ENCODE measurements around the gene WRAP73.

WRAP73 gene

GRCh38 chr1:3645247-3645646 is 4.7 kb downstream of the WRAP73 start:
- H3F3A ChIP-seq (ENCODE audit: insufficient read depth, low read length), result no peaks in the 10 kb centered on the region
- no peak overlapping the region for H2AFZ ChIP-seq (ENCODE audit: low read length)
- H3K4me1 ChIP-seq (ENCODE audit: insufficient read depth, low read length, severe bottlenecking), result peaks cover 14% of the 10 kb centered on the region
- no peaks in the 10 kb centered on the region for H3K79me2 ChIP-seq (ENCODE audit: insufficient read depth, low read length)
- no peak overlapping the region for H3K4me2 ChIP-seq (ENCODE audit: low read length)
- no peaks in the 10 kb centered on the region for H3K9me3 ChIP-seq (ENCODE audit: low read length)
- no peak overlapping the region for H3K4me3 ChIP-seq (ENCODE audit: low read depth, low read length, poor library complexity, severe bottlenecking)
- H3K36me3 ChIP-seq (ENCODE audit: insufficient read depth, low read length), result peaks cover 20% of the 10 kb centered on the region; the same call in 1 of the 2 replicates
- no peak overlapping the region for H3K27ac ChIP-seq (ENCODE audit: low read depth, low read length, poor library complexity, severe bottlenecking)
- H3K27me3 ChIP-seq (ENCODE audit: insufficient read depth, low read length), result no peaks in the 10 kb centered on the region
- H3K9ac ChIP-seq (ENCODE audit: low read length), result no peak overlapping the region
- H3K9me2 ChIP-seq (ENCODE audit: low read depth, low read length), result no peaks in the 10 kb centered on the region
- H4K20me1 ChIP-seq (ENCODE audit: insufficient read depth, low read length), result no peaks in the 10 kb centered on the region
- no peak for TF ChIP-seq EZH2 (IDR thresholded peaks at IDR 0.05; ENCODE audit: borderline replicate concordance, low read length)
- TF ChIP-seq CTCF (IDR thresholded peaks at IDR 0.05; ENCODE audit: low read length), result no peak

- Histone ChIP-seq H3K9me2 (ENCODE audit: low read depth, low read length) (no peaks in the 10 kb centered on the region), H3K27ac (ENCODE audit: low read depth, low read length, poor library complexity, severe bottlenecking) (no peak overlapping the region), H3K4me3 (ENCODE audit: low read depth, low read length, poor library complexity, severe bottlenecking) (no peak overlapping the region), H3K9me3 (ENCODE audit: low read length) (no peaks in the 10 kb centered on the region), H2AFZ (ENCODE audit: low read length) (no peak overlapping the region), H4K20me1 (ENCODE audit: insufficient read depth, low read length) (no peaks in the 10 kb centered on the region), H3K79me2 (ENCODE audit: insufficient read depth, low read length) (no peaks in the 10 kb centered on the region), H3F3A (ENCODE audit: insufficient read depth, low read length) (no peaks in the 10 kb centered on the region), H3K4me2 (ENCODE audit: low read length) (no peak overlapping the region), H3K9ac (ENCODE audit: low read length) (no peak overlapping the region), H3K27me3 (ENCODE audit: insufficient read depth, low read length) (no peaks in the 10 kb centered on the region), H3K4me1 (ENCODE audit: insufficient read depth, low read length, severe bottlenecking) (peaks cover 12% of the 10 kb centered on the region), H3K36me3 (ENCODE audit: insufficient read depth, low read length) (peaks cover 20% of the 10 kb centered on the region; the same call in 1 of the 2 replicates)
- TF ChIP-seq CTCF (IDR thresholded peaks at IDR 0.05; ENCODE audit: low read length) (no peak), EZH2 (IDR thresholded peaks at IDR 0.05; ENCODE audit: borderline replicate concordance, low read length) (no peak)
Measured at GRCh38 chr1:3644273-3644672, 5.6 kb downstream of the WRAP73 start.

- H3K9me2 ChIP-seq (ENCODE audit: low read depth, low read length), result no peaks in the 10 kb centered on the region
- H3K4me1 ChIP-seq (ENCODE audit: insufficient read depth, low read length, severe bottlenecking), result peaks cover under 1% of the 10 kb centered on the region
- H3F3A ChIP-seq (ENCODE audit: insufficient read depth, low read length), result no peaks in the 10 kb centered on the region
- no peak overlapping the region for H2AFZ ChIP-seq (ENCODE audit: low read length)
- H3K36me3 ChIP-seq (ENCODE audit: insufficient read depth, low read length), result peaks cover 27% of the 10 kb centered on the region; the same call in 1 of the 2 replicates
- no peak overlapping the region for H3K27ac ChIP-seq (ENCODE audit: low read depth, low read length, poor library complexity, severe bottlenecking)
- H3K9ac ChIP-seq (ENCODE audit: low read length), result no peak overlapping the region
- H3K4me3 ChIP-seq (ENCODE audit: low read depth, low read length, poor library complexity, severe bottlenecking), result no peak overlapping the region
- TF ChIP-seq CTCF (IDR thresholded peaks at IDR 0.05; ENCODE audit: low read length), result no peak
- no peak for TF ChIP-seq EZH2 (IDR thresholded peaks at IDR 0.05; ENCODE audit: borderline replicate concordance, low read length)
- no peaks in the 10 kb centered on the region for H3K27me3 ChIP-seq (ENCODE audit: insufficient read depth, low read length)
- no peaks in the 10 kb centered on the region for H3K9me3 ChIP-seq (ENCODE audit: low read length)
- no peak overlapping the region for H3K4me2 ChIP-seq (ENCODE audit: low read length)
- no peaks in the 10 kb centered on the region for H4K20me1 ChIP-seq (ENCODE audit: insufficient read depth, low read length)
- H3K79me2 ChIP-seq (ENCODE audit: insufficient read depth, low read length), result no peaks in the 10 kb centered on the region
Measured at GRCh38 chr1:3642919-3643675, 6.8 kb downstream of the WRAP73 start.

All from OCI-LY1 (cell line).